Right lobe of liver (tissue), 4 donors: ENCODE data around the gene MYPOP.

Experiments used
- CTCF ChIP-seq, 4 donors: fragments of 200-600 bp in 3 of 4; fragments of 450-650 bp in 1 of 4; IDR thresholded peaks; one replicate each; pipeline versions ENCODE4 v1.5.1 to v1.8.0; 2016 to 2022; ENCODE audit warnings: antibody characterized with exemption in 4 of 4, mild to moderate bottlenecking in 2 of 4
- POLR2A ChIP-seq: fragments of 450-650 bp; IDR thresholded peaks from one replicate; pipeline ENCODE4 v1.6.1; 2017; ENCODE audit warnings: antibody characterized with exemption, mild to moderate bottlenecking
- donor health status: DM: no; HTN: no; CAD: no.
- donor health status: DM: no; HTN: no; CAD: no.
- donor health status: DM: no; HTN: yes; CAD: no.

DNA sequence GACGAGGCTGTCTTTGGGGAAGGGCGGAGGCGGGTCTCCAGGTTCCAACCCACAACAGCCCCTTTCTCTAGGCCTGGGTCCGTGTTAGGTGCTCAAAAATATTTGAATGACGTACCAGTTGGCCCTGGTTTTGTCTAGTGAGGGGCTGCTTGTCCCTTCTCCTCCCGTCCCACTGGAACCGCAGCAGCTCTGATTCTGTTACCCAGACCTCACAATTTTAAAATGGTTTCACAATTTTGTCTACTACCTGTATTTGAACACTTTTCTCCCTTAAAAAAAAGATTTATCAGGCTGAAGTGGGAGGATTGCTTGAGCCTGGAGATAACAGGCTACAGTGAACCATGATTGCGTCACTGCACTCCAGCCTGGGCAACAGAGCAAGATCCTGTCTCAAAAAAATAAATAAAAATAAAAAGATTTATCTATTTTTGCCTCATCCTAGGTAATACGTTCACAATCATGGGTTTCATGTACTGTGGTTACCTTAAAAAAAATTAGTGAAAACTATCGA lies 15.2 kb downstream of the MYPOP start:
- TF ChIP-seq CTCF (IDR thresholded peaks at IDR 0.05) (no peak), POLR2A (no peak)
